ENCODE data around the gene CAPZB. TPM values are rescaled to one million over a fixed set of nuclear protein-coding genes. Genes with fewer than 3 reads are reported as not detected.

The CAPZB gene
- total RNA-seq, 1 experiment from 2014 or later: 60.5 TPM

DNA sequence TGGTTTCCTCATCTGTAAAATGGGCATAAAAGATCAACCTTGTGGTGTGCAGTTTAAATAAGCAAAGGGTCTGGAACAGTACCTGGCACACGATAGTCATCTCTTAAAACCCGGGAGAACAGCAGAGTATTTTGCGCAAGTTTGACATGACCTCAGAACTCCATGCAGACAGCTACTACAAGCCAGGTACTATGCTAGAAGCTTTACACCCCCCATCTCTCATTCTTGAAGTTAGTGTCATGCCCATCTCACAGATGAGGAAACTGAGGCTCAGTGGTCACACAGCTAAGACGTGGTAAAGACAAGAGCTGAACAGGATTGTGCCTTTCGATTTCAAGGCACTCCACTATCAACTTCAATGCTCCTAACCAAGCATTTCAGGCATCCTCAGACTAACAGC, 78.7 kb downstream of the CAPZB start:
- in situ Hi-C loops (cut with HindIII; ENCODE audit: low pct_unique_long_range_greater_than_20kb, low sequenced_read_pairs): loop anchor here (25.0 kb wide), 1 partner anchor 181 kb away; a partner anchor contains a TSS
- no peak for DNase-seq (ENCODE audit: low read depth, low spot score)

DNA sequence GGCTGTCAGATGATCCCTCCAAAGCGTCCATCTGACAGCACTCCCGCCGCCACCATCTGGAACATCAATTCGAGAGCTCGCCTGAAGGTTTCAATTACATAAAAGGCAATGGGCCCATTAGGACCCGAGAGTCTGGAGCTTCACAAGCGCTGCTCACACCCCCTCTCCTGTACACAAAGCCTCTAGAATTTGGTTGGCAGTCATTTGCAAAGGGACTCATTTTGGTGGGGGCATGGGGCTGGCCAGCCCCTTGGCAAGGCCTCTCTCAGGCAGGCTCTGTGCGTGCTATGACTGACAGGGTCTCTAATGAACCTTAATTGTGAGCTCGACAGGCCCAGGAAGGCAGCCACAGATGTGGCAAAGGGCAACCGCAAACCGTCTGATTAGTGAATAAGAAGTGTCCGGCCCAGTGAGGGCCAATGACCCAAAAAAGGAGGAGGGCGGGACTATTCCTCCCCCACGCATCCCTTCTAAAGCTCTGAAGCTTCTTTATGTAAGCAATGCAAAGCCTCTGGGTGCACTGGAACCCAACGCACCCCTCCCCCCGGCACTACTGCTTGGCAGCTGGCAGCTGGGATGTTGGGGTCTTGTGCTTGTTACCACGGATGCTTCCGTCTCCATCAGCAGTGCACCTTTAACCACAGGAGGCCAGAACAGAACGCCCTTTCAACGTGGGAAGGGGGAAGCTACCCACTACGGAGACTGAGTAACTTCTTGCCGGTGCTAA, 79.4 kb downstream of the CAPZB start:
- DNase-seq (ENCODE audit: low read depth, low spot score): no peak
- in situ Hi-C loops (cut with HindIII; ENCODE audit: low pct_unique_long_range_greater_than_20kb, low sequenced_read_pairs): loop anchor here (25.0 kb wide), 1 partner anchor 181 kb away; a partner anchor contains a TSS

DNA sequence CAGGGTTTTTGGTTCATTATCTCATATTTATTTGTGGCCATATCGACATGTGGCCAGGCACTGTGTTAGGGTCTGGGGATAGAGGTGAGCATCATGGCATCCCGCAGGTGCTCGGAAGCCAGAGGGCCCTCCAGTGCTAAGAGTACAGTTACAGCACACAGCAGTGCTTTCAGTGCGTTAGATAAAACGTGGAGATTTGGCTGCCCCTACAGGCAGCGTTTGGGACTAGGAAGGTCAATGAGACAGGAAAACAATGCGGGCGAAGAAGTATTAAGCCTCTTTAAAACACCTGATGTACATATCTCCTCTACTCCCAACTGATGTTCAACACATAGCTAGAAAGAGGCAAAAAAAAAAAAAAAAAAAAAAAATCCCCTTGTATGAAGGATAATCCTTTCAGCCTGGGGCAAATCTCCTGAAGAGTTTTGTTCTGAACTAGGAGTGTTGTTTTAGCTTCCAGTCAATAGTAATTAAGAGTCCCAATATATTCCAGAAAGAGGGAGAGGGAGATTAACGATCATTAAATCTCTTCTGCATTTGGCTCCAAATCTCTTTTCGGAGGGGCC, 80.1 kb downstream of the CAPZB start:
- DNase-seq (ENCODE audit: low read depth, low spot score): no peak
- in situ Hi-C loops (cut with HindIII; ENCODE audit: low pct_unique_long_range_greater_than_20kb, low sequenced_read_pairs): loop anchor here (25.0 kb wide), 1 partner anchor 182 kb away; a partner anchor contains a TSS

DNA sequence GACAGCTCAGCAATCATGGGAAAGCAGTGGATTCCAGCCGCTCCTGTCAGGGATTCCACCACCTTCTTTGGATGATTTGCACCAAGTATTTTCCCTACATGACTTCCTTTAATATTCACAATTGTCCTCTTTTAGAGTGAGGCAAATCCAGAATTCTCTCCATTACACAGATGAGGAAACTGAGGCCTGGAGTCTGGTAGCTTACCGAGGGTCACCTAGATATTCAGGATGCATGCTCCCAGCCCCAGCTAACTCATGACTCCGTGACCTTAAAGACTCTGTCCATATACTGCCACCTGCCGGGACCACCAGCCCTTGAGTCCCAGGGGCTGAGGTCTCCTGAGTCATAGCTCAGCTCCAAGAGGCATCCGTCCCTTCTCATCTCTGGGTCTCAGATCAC, 80.6 kb downstream of the CAPZB start:
- in situ Hi-C loops (cut with HindIII; ENCODE audit: low pct_unique_long_range_greater_than_20kb, low sequenced_read_pairs): loop anchor here (25.0 kb wide), 1 partner anchor 183 kb away; a partner anchor contains a TSS

DNA sequence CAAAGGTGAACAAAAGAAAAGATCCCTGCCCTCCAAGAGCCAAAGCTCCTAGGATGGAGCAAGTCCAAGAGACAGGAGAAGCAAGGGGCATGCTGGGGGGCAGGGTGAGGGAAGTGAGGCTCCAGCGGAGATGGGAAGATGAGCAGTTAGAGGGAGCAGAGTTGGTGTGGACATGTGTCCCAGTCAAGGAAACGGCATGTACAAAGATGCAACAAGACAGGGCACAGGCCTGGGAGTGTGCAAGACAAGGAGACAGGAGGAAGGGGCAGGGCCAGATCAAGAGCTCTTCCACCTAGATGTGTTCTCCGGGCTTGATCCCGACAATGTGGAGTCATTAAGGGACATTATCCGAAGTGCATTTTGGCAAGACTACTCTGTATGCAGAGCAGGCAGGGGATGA, 82.1 kb downstream of the CAPZB start:
- in situ Hi-C loops (cut with HindIII; ENCODE audit: low pct_unique_long_range_greater_than_20kb, low sequenced_read_pairs): loop anchor here (25.0 kb wide), 1 partner anchor 184 kb away; a partner anchor contains a TSS
- DNase-seq (ENCODE audit: low read depth, low spot score): no peak

More for the DNA sequence above, 80.6 kb downstream of the CAPZB start:
- no peak for DNase-seq (ENCODE audit: low read depth, low spot score)

DNA sequence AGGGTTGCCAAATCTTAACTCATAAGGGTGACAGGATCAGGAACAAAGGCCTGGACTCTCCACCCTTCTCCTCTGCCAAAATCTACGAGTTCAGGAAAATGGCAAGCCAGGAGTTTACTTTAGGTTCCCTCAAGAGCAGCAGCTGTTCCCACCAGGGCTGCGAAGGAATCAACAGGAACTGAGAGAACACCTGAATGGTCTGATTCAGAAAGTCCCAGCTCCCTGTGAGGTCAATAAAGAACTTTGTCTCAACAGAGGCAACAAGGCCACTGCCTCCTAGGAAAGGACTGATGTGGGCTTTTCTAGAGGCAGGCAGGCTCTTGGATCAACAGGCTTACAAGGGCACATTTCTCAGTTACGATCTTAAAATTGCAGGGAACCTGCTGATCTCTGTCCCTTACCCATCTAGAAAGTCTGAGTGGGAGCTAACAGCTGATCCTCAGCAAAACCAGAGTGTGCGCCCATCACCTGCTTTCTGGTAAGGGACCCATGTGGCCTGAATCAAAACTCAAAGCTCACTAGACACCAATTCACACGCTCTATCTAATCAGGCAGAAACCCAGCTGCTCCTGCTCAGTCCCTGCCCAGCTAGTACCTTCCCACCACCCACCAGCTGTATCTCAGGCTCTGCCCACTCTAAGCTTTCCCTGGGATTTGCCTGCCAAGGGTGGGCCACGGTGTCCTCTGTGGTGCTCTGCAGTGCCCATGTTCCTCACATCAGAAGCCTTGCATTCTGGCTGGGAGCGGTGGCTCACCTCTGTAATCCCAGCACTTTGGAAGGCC, 83.1 kb downstream of the CAPZB start:
- DNase-seq (ENCODE audit: low read depth, low spot score): no peak
- in situ Hi-C loops (cut with HindIII; ENCODE audit: low pct_unique_long_range_greater_than_20kb, low sequenced_read_pairs): loop anchor here (25.0 kb wide), 1 partner anchor 185 kb away; a partner anchor contains a TSS

DNA sequence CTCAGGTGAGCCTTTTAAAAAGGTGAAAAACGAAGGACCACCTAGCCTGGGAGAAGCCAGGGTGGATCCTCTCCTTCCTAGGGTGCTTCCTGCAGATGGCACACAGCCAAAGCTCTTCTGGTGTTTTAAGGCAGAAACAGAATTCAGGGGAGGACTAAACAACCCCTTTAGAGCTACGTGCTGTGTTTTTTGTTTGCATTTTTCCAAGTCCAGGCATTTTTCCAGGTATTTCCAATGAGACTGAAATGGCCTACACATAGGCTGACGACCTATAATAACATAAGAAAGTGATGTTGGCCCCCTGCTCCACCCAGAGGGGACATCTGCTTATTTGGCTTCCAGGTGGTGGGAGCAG, 83.8 kb downstream of the CAPZB start:
- in situ Hi-C loops (cut with HindIII; ENCODE audit: low pct_unique_long_range_greater_than_20kb, low sequenced_read_pairs): loop anchor here (25.0 kb wide), 1 partner anchor 186 kb away; a partner anchor contains a TSS
- DNase-seq (ENCODE audit: low read depth, low spot score): no peak

DNA sequence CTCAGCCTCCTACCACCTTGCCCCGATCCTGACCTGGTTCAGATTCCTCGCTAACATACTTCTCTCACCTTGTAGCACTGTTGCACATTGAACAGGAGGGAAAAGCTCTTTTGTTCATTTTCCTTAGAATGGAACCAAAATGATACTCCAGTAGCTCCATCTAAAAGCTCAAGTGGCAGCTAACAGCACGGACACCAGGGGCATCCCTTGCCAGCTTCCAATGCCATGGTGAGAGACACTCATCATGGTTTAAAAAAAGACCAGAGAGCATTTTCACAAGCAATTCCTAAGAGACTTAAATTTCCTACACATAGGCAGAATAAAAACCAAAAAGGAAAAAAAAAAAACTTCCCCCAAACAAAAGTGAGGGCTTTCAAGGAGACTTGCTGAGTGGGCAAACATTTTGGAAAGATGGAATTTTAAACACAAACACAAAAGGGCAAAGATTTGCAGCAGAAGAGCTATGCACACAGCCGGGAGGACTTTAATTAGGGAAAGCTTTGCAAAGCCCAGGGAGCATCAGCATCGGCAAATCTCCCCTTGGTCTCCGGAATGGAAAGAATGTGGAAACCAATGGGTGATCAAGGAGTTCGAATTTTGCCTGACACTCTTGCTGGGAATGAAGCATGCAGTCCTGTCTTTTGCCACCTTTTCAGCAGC, 84.3 kb downstream of the CAPZB start:
- in situ Hi-C loops (cut with HindIII; ENCODE audit: low pct_unique_long_range_greater_than_20kb, low sequenced_read_pairs): loop anchor here (25.0 kb wide), 1 partner anchor 186 kb away; a partner anchor contains a TSS
- no peak for DNase-seq (ENCODE audit: low read depth, low spot score)

DNA sequence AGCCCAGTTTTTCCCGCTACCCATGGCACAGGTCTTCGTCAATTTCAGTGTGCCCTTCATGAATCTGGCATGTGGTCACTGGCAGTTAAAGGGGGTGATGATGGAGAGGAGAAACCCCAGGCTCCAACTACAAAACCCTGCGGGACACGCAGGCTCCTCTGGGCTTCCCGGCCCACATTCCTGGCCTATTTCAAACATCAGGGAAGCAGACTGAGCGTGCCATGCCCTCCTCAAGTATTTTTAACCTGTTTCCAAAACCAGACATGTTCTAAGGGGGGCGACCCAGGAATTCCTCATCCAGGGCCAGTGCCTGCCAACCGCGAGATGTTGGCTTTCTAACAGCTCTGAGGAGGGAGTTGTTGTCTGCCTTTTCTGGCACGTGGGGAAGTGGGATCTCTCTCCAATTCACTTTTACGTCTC, 85.1 kb downstream of the CAPZB start:
- in situ Hi-C loops (cut with HindIII; ENCODE audit: low pct_unique_long_range_greater_than_20kb, low sequenced_read_pairs): loop anchor here (25.0 kb wide), 1 partner anchor 187 kb away; a partner anchor contains a TSS
- DNase-seq (ENCODE audit: low read depth, low spot score): no peak

DNA sequence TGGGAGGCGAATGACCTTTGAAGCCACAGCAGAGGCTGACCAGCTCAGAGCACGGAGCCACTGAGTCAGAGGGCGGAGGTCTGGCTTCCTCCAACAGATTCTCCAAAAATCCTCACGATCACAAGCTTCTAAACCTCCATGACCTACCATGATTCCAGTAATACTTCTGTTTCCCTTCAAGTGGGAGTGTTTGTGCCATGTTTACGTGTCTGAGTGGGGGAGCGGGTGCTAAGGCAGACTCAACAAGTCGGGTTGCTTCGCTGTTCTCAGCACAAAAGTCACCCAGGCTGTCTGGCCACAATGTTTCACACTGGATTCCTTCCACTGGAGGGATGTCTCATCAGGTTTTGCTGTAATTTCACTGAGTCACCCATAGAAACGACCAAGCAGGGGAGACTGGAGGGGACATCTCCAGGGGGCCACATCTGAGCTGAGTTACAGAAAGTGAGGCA, 87.0 kb downstream of the CAPZB start:
- in situ Hi-C loops (cut with HindIII; ENCODE audit: low pct_unique_long_range_greater_than_20kb, low sequenced_read_pairs): no loop called here

DNA sequence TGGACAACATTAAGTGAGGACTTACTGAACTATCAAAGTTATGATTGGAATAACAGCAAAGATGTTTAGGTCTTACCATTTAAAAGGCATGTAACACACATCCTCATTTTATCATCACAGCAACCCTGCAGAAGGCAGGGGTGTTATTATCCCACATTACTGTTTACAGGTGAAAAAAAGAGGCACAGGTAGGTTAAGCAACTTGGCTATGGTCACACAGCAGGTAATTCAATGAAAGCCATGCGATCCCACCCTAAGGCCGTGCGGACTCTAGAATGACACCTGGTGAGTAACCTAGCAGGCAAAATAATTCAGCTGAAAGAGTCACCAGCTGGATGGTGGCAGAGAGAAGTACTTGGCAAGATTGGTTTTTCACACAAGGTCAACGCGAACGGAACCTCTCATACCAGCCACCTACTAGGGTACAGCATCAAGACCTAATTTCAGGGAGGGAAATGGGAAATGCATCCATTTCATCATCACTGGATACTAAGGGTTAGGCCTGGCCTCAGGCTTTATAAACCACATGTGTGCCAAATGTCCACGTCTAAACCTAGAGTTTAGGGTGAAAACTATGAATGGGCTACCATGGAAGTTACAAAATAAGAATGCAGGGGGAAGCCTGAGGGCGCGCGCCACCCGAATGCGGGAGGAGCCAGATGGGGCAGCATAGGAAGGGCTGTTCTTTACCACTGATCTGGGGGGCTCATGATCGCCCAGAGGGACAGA, 88.0 kb downstream of the CAPZB start:
- in situ Hi-C loops (cut with HindIII; ENCODE audit: low pct_unique_long_range_greater_than_20kb, low sequenced_read_pairs): no loop called here
- no peak for DNase-seq (ENCODE audit: low read depth, low spot score)

More for the DNA sequence above, 87.0 kb downstream of the CAPZB start:
- DNase-seq (ENCODE audit: low read depth, low spot score): no peak

DNA sequence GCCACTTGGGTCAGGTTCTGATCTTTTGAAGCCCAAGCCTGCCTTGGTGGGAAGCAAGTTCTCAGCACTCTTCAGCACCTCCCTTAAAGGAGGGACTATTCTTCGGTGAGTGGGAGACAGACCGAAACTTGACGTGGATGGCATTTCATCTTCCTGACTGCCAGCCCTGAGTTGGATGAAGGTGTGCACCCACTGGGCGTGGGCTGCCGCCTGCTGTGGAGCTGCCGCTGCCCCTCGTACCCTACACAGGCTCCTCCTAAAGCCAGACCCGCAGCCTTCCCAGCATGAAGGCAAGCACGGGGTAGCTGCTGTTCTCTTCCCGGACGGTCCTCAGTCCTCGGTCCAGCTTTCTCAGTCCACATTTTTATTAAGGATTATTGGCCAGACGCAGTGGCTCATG, 89.1 kb downstream of the CAPZB start:
- in situ Hi-C loops (cut with HindIII; ENCODE audit: low pct_unique_long_range_greater_than_20kb, low sequenced_read_pairs): no loop called here

DNA sequence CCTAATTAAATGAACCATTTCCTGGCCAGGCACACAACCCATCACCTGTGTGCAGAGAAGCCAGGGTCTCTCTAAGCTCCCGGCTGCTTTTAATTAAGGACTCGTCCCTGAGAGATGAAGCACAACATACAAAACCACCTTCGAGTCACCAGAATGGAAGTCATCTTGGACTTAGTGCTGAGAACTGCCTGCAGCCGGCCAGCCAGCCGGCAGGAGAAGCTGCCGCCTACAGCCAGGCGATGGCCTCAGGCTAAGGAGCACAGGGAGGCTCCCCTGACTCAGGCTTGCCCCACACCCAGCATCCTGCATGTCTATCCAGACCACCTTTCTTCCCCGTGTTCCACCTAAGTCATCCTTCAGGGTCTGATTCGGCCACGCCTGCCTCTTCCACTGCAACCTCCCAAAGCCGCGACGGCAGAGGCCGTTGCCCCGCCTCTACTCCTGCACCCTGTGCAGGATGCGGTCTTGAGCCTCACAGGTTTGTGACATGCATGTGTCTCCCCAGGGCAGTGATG, 89.6 kb downstream of the CAPZB start:
- DNase-seq (ENCODE audit: low read depth, low spot score): no peak
- in situ Hi-C loops (cut with HindIII; ENCODE audit: low pct_unique_long_range_greater_than_20kb, low sequenced_read_pairs): no loop called here

More for the DNA sequence above, 89.1 kb downstream of the CAPZB start:
- no peak for DNase-seq (ENCODE audit: low read depth, low spot score)

DNA sequence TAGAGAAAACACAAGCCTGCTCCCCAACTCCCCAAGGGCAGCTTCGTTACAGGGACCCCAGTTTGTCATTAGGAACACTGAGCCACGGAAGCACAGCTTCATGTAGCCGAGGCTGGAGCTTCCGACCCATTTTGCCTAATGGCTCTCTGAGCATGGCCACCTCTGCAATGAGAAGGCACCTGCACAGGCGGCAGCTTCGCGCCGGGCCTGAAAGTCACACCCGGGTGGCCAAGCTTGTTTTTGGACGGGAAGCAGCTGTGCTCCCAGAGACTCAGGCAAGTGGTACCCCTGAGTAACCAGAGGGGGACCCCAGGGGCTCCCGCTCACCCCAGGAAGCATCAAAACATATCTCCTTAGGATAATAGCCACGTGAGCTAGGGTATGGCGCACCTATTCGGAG, 92.3 kb downstream of the CAPZB start:
- in situ Hi-C loops (cut with HindIII; ENCODE audit: low pct_unique_long_range_greater_than_20kb, low sequenced_read_pairs): no loop called here
- DNase-seq (ENCODE audit: low read depth, low spot score): no peak

DNA sequence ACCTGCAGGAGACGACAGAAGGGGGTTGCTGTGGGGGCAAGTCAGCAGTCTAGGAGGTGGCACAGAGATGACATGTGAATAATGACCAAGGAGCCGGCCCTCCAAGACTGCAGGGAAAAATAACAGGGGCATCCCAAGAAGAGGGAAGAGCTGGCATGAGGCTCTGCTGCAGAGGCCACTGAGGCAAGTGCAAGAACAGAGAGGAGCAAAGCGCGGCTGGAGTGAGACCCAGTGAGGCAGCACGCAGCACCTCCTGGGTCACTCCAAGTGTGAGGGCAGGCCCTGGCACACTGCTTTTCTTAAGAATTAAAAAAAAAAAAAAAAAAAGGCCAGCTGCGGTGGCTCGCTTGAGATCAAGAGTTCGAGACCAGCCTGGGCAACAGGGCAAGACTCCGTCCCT, 93.1 kb downstream of the CAPZB start:
- in situ Hi-C loops (cut with HindIII; ENCODE audit: low pct_unique_long_range_greater_than_20kb, low sequenced_read_pairs): no loop called here
- no peak for DNase-seq (ENCODE audit: low read depth, low spot score)

DNA sequence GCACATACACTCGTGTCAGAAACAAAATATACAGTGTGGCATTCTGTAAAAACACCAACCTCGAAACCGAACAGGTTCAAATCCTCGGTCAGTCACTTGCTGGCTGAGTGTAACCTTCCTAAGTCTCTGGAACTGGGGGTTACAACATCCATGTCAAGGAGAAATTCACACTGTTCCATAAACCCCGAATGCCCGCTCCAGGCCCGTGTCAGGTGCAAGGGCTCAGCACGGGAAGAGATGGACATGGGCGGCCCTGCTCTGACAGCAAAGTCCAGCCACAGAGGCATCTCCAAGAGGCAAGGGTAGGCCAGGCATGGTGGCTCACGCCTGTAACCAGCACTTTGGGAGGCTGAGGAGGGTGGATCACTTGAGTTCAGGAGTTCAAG, 93.8 kb downstream of the CAPZB start:
- in situ Hi-C loops (cut with HindIII; ENCODE audit: low pct_unique_long_range_greater_than_20kb, low sequenced_read_pairs): no loop called here
- DNase-seq (ENCODE audit: low read depth, low spot score): no peak
